ENCODE results near the gene CD248.
"Not testable (repeated sequence)": the region's sequence is repeated elsewhere in the genome, so short reads cannot be mapped to it uniquely, and the experiment has no call there.

CD248 gene, protein sequence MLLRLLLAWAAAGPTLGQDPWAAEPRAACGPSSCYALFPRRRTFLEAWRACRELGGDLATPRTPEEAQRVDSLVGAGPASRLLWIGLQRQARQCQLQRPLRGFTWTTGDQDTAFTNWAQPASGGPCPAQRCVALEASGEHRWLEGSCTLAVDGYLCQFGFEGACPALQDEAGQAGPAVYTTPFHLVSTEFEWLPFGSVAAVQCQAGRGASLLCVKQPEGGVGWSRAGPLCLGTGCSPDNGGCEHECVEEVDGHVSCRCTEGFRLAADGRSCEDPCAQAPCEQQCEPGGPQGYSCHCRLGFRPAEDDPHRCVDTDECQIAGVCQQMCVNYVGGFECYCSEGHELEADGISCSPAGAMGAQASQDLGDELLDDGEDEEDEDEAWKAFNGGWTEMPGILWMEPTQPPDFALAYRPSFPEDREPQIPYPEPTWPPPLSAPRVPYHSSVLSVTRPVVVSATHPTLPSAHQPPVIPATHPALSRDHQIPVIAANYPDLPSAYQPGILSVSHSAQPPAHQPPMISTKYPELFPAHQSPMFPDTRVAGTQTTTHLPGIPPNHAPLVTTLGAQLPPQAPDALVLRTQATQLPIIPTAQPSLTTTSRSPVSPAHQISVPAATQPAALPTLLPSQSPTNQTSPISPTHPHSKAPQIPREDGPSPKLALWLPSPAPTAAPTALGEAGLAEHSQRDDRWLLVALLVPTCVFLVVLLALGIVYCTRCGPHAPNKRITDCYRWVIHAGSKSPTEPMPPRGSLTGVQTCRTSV

DNA sequence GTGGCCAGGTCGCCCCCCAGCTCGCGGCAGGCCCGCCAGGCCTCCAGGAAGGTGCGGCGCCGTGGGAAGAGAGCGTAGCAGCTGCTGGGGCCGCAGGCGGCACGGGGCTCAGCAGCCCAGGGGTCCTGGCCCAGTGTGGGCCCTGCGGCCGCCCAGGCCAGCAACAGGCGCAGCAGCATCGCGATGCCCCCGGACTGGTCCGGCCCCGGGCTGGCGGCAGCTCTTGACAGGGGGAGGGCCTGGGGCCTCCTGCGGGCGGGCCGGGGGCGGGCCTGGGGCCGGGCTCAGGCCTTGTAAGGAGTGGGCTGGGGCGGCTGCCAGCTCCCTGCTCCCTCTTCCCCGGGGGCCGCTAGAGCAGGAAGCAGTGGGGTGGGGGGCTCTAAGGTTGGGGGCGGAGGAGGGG, at the start of gene CD248:
Gene CD248 (minus strand): TSS at position 196 of the 403 bp plus-strand sequence. CDS start 17 bp downstream, at position 179.
- no peak for DNase-seq (ENCODE audit: low read depth in 2 of 3, low spot score in 1 of 3)

DNA sequence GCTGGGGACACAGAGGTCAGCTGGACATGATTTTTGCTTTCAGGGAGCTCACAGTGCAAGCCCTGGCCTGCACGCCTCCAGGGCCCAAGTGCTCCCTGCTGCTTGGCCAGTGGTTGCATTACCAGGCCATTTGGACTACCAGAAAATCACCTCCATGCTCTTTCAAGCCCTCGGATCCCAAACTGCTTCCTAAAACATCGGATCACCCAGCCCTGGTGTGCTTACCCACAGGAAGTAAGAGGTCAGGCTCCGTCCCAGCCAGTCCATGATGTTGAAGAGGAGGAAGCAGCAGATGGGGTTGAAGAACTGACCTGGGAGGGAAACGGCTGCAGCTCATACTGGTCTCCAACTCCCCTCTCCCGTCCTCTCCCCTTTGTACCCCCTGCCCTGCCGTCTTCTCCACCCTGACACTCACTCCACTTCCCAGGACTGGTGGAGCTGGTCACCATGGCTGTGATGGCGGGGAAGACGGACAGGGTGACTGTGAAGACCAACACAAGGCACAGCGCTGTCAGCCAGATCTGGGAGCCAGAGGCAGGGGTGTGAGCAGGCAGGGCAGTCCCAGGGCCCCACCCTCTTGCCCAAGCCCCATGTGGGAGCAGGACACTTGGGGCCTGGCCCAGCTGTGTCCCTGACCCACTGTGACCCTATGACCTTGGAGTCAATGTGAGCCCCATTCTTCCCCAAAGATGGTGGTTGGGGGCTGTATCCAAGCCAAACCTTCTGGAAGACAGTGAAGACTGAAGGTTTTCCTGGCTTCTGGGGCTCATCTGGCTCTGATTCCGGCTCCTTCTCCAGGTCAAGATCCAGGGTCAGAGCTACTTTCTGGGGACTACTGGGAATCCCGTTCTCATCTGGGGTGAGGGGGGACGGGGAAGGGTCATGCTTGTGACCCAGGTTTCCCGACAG, 49.1 kb upstream of the CD248 start:
- no peak for DNase-seq (ENCODE audit: low read depth in 2 of 3, low spot score in 1 of 3)

DNA sequence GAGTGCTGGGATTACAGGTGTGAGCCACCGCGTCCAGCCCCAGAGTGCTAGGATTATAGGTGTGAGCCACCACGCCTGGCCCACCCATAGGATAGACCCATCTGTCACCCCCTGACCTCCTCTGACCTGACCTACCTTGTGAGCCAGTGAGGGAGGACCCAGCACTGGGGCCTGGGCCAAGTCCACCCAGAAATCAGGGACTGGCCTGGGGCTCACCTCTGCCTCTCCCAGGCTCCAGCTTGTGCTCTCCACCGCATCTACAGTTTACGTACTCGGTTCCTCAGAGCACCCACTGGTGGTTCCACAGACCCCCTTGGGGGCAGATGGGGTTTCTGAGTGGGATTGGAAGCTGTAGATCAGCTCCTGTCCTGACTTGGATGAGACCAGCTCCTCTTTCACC, 48.3 kb upstream of the CD248 start:
- DNase-seq (ENCODE audit: low read depth in 2 of 3, low spot score in 1 of 3), result no peak

DNA sequence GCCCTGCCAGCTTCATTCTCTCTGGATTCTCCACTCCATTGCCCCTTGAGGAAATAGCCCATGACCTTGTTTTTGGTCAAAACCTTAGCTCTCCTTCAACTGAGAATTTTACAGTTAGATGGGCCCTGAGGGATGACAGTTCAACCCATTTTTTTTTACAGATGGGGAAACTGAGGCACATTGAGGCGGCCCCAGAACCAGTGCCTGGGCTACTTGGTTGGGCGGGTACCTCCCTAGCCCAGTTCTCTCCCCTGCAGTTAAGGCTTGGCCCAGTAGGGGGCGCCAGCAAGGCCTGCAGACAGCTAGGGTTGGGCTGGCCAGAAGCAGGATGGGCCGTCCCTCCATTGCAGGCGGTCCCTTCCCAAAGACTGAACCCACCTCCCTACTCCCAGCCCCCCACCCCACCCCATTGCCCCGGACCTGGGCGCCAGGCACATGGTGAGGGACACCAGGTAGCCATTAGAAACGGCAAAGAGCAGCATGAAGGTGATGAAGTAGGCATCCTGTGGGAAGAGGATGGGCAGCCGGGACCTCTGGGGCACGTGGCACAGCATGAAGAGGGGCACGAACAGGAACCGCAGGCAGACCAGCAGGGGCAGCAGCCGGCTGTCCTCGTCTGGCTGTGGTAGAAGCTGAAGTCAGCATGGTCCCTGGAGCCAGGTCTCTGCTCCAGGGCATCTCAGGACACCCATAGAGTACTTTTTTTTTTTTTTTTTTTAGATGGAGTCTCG, 47.1 kb upstream of the CD248 start:
- DNase-seq (ENCODE audit: low read depth in 2 of 3, low spot score in 1 of 3), result peak; percentile 68 to 84 (median 79)

DNA sequence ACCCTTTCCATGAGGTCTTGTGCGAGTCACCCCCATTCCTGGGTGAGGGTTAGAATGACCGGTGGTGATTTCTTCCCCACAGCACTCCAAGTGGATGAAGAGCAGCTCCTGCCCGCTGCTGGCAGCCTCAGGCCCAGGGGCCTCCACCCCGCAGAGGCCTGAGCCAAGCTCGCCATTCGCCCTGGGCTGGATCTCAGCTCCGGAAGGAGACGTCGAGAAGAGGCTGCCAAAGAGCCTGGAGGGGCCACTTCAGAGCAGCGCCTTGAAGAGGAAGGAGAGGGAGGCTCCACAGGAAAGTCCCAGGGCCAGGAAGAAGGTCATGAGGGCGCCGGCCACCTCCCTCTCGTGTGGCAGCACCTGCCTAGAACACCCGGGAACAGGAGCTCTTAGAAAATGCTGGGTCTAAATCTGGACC, 46.4 kb upstream of the CD248 start:
- DNase-seq (ENCODE audit: low read depth in 2 of 3, low spot score in 1 of 3), result no peak

DNA sequence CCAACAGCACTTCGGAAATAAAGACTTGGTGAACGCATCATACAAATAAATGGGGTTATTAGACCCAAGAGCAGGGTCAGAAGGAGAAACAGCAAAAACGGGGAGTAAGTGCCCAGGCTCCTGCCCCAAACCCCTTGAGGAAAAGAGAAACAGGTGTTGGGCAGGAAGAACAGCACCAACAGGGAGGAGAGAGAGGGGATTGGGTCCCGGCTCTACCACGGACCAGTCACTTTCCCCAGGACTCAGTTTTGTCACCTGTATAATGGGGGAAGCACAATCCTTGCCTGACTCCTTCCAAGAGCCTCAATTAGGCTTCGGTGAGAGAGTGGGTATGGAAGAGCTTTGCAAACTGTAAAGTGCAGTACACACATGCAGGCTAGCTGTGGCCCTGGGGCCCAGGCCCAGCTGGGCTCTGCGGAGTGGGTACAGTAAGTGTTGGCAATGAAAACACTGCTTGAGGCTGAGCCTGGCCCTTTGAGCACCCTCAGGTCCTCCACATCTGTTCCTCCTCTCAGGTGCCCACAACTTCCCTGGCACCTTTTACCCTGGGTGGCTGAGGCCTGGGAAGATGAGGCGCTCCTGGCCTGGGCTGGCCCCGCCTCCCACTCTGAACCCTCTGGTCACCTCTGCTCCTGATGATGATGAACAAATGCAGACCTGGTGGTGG, 45.8 kb upstream of the CD248 start:
- DNase-seq (ENCODE audit: low read depth in 2 of 3, low spot score in 1 of 3), result no peak

DNA sequence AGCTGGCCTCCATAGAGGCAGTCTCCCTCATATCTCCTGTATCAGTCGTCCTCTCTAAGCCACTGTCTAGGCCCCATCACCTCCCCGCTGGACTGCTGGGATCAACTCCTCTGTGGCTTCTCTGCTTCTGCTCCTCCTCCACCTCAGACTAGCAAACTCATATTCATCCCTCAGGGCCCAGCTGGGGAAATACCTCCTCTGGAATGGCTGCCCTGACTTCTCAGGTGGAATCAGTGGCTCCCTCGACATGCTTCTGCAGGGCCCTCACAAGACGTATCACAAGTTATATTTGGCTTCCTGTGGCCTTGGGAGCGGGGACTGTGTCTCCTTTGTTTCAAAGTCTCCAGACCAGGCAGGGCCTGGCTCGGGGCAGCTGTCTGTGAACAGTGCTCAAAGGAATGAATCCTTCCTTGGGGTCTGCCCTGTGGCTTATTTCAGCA, 44.7 kb upstream of the CD248 start:
- no peak for DNase-seq (ENCODE audit: low read depth in 2 of 3, low spot score in 1 of 3)

DNA sequence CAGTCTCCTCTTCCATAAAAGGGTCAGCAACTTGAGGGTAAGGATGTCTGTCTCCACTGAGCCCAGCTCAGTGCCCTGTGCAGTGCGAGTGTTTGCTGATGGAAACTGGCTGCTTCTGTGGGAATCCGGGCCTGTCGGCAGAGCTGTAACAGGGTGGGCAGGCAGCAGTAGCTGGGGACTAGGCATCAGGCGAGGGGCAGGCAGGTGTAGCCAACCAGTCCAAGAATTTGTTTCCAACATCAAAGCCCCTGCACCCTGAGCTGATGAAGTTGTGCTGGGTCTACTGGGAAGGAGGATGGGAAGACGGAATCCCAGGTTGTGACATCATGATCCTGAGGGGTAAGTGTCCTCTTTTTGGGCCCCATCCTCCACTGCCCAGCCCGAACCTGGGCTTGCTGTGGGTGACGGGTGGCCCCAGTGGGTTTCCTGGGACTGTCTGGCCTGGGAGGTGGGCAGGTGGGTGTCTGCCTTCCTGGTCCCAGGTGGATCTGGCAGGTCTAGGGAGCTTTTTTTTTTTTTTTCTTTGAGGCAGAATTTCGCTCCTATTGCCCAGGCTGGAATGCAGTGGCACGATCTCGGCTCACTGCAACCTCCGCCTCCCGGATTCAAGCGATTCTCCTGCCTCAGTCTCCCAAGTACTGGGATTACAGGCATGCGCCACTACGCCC, 43.7 kb upstream of the CD248 start:
- no peak for DNase-seq (ENCODE audit: low read depth in 2 of 3, low spot score in 1 of 3)

DNA sequence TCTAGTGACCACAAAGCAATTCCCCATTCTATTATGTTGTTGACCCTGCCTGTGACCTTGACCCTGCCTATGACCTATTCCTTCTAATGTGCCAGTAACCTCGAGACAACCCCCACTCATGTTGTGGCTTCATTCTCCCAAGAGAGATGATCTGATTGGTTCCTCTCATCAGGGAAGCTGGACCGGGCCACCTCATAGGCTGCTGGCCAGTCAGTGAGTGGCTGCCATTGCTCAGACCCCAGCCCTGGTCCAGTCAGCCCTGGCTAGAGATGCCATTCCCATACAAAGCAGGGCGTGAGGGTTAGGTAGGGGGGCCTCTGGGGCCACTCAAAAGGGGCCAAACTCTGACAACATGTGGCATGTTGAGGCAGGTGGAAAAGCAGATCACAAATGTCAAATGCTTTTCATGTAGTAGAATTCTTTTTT, 42.8 kb upstream of the CD248 start:
- no peak for DNase-seq (ENCODE audit: low read depth in 2 of 3, low spot score in 1 of 3)

DNA sequence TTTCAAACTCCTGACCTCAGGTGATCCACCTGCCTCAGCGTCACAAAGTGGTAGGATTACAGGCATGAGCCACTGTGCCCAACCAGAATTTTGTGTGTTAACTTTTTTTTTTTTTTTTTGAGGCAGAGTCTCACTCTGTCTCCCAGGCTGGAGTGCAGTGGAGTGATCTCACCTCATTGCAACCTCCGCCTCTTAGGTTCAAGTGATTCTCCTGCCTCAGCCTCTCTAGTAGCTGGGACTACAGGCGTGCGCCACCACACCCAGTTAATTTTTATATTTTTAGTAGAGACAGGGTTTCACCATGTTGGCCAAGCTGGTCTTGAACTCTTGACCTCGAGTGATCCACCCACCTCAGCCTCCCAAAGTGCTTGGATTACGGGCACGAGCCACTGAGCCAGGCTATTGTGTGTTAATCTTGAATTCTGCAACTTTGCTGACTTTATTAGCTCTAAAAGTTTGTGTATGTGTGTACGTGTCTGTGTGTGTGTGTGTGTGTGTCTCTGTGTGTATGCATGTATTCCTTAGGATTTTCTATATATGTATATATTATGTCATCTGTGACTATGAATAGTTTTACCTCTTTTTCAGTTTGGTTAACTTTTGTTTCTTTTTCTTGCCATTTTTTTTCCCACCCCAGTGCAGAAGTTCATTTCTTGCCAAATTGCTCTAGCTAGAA, 33.9 kb upstream of the CD248 start:
- DNase-seq (ENCODE audit: low read depth in 2 of 3, low spot score in 1 of 3), result not testable (repeated sequence)

DNA sequence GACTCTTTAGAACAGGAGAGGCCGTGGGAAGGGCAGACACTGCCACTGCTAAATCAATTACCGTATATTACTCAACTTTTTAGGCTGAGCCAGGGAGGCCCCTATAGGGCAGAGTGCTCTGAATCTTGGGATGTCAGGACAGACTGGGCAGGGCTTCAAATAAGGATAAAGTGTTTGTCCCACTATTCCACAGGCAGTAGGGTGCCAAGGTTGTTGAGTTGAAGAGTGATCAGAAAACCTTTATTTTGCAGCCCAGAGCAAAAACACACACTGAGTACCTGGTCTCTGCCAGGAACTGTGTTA, 32.2 kb upstream of the CD248 start:
- DNase-seq (ENCODE audit: low read depth in 2 of 3, low spot score in 1 of 3), result no peak

DNA sequence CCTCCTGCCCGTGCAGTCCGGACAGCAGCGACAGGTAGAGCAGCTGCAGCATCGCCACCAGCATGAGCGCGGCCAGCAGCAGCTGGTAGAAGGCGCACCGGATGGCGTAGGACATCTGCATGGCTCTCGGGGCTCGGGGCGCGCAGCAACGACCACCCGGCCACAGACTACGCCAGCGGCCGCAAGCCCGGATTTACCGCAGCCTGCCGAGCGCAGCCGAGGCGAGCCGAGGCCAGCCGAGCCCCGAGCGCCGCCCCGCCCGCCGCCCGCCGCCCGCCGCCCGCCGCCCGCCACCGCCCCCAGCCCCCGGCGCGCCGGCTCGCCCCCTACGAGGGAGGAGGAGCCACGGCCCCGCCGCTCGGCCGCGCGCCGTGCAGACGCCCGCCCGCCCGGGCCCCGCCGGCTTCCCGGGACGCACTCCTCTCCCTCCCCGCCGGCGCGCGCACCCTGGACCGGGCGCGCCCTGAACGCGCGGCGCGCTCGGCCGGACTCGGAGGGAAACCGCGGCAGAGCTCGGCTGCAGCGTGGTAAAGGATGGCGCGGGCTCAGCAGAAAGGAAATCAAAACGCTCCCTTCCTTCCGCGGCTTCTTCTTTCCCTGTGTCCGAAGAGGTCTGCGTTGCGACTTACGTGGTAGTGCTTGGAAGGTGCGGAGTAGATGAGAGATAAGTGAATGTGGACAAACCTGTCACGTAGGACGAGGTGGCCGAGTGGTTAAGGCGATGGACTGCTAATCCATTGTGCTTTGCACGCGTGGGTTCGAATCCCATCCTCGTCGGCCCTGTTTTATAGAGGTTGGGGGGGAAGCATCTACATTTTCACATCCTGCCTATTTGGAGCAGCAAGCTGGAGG, 30.8 kb upstream of the CD248 start, which contains the start of gene B4GAT1:
Gene B4GAT1 (minus strand): TSS at position 205 of the 852 bp plus-strand sequence. CDS start 84 bp downstream, at position 121.
- peak; percentile 82 to 90 (median 89) for DNase-seq (ENCODE audit: low read depth in 2 of 3, low spot score in 1 of 3)

DNA sequence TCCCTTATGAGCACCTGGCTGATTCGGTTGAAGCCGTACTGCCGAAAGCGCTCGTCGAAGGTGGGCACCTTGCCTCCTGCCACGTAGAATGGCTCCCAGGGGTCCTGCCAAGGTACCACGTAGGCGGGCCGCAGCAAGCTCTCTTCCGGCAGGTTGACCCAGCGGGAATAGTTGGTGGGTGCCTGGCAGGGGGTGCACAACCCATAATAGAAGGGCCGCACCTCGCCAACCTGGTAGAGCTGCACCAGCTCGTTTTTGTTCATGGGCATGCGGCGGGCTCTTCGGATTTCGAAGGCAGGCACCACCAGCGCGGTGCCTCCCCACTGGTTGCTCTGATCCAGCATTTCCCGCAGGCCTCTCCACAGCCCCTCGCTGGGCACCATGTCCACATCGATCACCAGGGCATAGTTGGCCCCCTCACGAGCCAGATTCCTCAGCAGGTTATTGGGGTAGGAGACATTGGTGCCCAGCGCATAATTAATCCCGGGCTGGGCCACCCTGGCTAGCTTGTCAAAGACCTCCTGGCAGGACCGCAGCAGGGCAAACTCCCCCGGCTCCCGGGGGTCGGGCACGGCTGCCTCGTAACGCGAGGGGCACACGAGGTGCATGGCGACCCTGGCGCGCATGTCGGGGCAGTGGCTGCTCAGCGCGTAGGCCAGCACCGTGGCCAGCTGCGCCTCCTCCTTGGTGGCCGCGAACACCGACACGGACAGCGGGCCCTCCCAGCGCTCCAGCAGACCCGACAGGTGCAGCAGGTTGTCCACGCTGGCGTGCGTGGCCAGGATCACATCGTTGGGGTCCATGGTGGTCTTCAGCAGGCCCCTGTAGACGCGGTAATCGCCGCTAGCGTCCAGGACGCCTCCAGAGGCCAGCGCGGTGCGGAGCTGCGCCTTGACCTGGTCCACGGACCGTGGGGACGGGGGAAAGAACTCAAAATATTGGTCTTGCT, 29.9 kb upstream of the CD248 start:
- DNase-seq (ENCODE audit: low read depth in 2 of 3, low spot score in 1 of 3), result no peak

DNA sequence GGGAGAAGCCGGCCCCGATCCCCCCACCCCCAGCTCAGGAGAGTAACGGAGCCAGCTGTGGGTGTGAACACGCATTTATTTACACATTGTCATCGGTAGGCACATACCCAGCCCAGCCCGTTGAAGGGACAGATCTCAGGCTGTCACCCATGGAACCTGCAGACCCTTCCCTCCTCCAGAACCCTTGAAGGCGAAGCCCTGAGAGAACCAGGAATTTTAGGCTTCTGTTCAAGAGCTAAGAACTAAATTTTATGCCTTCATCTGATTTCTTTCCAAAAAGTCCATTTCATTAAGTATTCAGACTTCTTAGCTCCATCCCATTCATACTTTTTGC, 28.4 kb upstream of the CD248 start:
- DNase-seq (ENCODE audit: low read depth in 2 of 3, low spot score in 1 of 3), result no peak

DNA sequence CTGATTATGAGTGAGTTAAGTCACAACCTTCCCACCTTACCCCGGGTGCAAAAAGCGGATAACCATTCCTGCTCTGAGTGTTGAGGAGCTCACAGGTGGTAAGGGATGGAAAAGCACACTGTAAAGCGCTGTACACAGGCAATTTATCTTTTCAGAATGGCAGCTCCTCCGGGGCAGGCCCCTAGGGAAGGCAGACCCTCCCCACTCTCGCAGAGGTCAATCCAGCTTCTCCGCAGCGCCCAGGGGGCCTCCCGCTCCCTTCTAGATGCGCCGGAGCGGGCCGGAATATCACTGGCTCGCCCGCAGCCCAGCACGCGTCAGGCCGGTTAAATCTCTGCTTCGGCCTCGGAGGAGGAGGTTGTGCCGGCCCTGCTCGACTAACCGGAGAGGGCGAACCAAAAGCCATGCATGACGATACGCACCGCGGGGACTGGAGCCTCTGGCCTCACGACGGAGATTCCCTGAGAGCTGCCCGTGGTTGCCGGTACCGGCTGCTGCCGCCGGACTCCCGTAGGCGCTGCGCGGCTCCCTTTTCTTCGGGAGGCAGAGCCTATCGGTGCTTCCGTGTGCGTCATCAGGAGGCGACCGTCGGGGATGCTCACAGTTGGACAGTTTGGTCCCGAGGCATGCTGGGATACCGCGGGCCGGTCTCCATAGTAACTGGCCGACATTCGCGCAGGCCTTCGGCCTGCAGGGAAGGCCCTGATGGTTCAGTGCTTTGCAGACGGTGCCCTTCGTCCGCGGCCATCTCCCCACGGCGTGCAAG, 27.9 kb upstream of the CD248 start, which contains the start of gene BRMS1:
Gene BRMS1 (minus strand): TSS at position 555 of the 766 bp plus-strand sequence. CDS start 2,870 bp downstream, outside the sequence.
- peak; percentile 92 to 95 (median 94) for DNase-seq (ENCODE audit: low read depth in 2 of 3, low spot score in 1 of 3)

DNA sequence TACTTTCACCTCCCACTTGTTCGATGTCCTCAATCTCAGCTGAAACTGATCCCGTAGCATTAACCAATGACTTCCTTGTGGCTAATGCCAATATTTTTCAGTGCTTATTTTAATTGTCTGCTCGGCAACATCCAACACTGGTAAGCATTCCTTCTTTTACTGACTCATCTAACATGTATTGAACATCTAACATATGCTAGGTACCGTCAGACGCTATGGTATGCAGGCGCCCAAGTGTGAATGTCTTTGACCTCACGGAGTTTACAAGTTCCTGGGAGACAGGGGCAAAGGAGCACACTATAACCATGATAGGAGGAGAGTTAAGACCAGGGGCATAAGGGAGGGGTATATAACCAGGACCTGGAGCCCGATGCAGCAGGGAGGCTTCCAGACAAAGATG, 26.3 kb upstream of the CD248 start:
- DNase-seq (ENCODE audit: low read depth in 2 of 3, low spot score in 1 of 3), result no peak
